Activated naive CD4-positive, alpha-beta T cell treated with Interleukin-2 at 50 U/mL for 16 hours (primary cell): ENCODE data around the gene CDK3.
"Not testable (repeated sequence)": the region's sequence is repeated elsewhere in the genome, so short reads cannot be mapped to it uniquely, and the experiment has no call there.

Experiments used
- DNase-seq: peaks from one replicate; pipeline ENCODE4 v3.0.0-alpha.2; 2020

CDK3 gene

DNA sequence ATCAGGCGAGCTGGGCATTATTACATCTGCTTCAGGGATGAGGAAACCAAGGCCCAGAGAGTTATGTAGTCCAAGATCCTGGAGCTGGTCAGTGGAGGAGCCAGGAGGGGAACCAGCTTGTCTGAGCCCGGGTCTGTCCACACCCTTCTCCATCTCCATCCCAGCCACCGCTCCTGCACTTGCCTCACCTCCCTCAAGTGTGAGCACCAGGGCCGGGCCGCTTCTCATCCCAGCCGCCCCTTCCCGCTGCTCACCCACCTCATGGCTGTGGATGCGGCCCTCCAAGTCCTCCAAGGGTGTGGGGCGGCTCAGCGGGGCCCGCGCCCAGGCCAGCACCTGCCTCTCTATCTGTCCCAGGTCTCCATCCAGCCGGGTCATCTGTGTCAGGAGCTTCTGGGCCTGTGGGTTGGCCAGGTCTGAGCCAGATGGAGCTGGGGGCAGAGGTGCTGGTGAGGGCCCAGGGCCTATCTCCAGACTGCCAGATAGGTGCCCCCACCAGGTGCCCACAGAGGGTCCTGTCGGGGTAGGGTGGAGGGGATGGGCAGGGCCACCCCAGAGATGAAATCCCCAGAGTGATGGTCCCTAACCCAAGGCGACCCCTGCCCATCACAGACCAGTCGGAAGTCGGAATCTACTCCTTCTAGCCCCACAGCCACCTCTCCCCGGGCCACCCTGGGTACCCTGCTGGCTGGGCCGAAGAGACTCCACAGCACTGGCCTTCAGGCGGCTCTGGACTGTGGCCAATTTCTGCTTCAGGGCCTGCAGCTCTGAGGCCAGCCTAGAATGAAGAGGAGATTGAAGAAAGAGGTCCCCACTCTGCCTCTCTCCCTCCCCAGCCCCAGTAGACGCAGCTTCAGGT lies 17.1 kb downstream of the CDK3 start:
- no peak for DNase-seq

DNA sequence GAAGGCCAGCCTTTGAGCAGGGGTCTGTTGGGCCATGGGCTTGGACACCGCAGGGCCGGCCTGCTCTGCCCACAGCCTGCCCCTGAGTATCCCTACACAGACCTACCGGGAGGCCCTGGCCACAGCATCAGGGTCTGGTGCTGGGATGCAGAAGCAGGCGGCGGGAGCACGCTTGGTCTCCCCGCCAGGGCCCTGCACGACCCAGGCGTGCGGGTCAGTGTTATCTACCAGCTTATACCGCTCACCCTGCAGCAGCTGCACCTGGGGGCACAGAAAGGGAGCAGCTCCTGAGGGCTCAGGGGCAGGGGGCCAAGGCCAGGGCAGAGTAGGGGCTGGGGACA lies 17.7 kb downstream of the CDK3 start:
- no peak for DNase-seq

DNA sequence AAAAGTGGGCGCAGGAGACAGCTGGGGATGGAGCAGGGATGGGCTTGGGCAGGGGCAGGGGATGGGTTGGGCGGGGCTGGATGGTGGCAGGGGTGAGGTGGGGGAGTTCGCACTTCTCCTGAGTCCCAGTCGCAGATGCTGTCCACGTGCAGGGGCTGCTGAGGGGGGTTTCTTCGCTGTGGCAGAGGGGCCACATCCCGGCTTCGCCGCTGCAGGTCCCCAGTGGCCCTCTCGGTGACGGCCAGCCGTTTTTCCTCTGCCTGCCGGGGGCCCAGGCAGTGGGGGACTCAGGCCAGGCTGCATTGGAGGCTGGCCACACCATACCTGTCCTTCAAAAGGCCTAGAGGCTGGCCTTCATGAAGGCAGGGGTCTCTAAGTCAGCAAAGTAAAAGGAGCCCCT lies 18.1 kb downstream of the CDK3 start:
- DNase-seq: no peak

DNA sequence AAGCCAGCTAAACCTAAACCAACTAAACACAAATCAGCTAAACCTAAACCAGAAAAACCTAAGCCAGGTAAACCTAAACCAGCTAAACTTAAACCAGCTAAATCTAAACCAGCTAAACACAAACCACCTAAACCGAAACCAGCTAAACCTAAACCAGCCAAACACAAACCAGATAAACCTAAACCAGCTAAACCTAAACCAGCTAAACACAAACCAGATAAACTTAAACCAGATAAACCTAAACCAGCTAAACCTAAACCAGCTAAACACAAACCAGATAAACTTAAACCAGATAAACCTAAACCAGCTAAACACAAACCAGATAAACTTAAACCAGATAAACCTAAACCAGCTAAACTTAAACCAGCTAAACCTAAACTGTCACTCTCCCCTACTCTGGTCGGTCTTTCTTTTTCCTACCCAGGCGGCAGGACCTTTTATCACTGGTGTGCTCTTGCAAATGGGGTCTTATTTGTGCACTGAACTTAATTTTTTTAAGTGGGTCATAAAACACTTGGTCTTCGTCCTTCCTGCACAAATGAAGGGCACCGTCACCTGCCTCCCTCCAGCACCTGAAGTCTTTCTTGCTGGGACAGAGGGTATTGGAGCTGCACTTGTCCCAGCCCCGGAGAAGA lies 19.3 kb downstream of the CDK3 start:
- no peak for DNase-seq

DNA sequence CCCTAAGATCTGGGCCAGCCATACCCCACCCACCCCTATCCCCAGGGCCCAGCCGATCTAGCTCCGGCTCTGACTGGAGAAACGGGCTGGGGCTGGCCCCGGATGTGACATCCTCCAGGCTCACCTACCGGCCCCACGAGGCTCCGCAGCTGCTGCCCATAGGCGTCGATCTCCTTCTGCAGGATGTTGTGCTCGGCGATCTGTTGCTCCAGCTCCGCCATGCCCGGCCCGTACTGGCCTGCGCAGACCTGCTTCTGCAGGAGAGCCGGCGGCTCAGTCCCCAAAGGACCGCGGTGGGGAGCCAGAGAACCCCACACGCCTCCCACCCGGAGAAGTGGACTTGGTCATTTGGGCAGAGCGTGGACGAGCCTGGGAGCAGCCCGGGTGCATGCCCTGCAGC lies 21.6 kb downstream of the CDK3 start:
- no peak for DNase-seq

DNA sequence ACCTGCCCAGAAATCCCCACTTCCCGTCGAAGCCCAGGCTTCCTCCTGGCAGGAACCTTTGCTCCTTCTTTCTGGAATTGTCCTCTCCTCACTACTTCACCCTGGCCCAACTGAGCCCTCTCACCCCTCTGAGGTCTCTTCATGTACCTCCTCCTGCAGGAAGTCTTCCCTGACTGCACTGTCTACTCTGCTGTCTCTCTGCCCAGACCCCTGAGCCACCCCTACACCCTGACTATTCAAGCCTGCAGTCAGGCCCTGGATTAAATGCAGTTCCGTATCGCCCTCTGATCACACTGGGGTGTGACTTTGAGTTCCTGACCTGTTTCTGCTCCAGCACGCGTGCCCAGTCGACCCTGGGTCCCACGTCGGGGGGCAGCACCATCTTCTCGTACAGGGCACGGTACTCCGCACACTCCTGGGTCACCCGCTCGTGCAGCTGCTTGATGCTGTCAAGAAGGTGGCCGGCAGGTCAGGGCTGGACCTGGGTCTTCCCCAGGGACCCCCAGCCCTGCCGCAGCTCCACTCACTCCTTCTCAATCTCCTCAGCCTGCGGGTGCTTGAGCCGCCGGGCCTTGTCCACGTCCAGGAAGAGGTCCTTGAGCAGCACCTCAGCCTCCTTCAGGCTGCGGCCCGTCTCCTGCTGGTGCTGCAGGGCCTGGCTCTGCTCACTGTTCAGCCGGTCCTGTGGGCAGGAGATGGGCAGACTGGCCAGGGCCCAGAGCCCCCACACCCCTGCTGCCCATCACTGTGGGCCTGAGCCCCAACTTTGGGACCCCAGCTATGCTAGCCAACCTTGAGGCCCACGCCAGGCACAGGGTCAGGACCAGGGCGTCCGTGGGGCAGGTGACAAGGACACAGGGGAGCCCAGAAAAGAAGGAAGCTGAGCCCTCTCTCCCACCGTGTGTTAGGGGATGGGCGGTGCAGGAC lies 22.6 kb downstream of the CDK3 start:
- DNase-seq: no peak

DNA sequence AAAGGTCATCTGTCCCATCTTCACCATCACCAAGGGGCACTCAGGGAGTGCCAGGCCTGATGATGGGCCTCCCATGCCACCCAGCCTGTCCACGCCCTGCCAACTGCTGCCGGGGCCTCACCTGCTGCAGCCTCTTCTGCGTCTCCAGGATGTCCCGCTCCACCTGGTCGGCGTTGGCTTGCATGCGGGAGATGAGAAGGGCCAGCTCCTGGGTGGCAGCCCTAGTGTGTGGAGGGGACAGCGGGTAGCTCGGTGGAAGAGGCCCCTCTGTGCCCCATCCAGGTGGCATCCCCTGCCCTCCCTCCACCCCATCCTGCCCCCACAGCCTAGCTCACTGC lies 23.2 kb downstream of the CDK3 start:
- DNase-seq: no peak

DNA sequence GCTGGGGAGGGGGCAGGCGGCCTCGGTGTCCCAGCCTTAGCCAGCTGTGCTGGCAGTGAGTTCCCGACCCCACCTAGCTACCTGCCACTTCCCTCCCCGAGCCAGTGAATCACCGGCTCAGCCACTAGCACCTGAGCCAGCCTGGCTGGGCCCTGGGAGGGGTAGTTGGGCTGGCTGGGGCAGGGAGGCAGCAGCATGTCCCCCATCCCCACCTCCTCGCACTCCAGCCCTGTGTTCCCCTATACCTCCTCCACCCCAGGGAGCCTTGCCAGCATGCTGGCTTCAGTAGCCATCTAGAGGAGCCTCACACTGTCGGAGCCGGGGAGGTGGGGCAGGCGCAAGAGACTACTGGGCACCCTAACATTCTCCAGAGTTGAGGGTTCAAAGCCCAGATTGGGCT lies 23.7 kb downstream of the CDK3 start:
- no peak for DNase-seq

DNA sequence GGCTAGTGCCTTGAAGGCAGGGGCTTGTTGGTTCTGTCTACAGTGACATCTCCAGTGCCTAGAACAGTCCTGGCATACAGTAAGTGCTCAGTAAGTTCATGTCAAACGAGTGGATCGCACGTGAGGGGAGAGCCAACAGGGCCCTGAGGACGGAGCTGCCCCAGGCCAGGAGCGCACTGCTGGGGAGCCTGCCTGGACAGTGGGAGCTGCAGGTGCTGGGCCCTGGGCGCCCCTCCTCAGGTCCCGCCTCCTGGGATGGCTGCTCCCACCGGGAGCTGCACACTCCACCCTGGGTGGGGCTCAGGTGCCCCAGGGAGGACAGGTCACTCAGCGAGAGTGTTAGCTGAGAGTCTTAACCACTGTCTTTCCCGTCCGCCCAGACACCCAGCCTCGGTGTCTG lies 24.6 kb downstream of the CDK3 start:
- no peak for DNase-seq

DNA sequence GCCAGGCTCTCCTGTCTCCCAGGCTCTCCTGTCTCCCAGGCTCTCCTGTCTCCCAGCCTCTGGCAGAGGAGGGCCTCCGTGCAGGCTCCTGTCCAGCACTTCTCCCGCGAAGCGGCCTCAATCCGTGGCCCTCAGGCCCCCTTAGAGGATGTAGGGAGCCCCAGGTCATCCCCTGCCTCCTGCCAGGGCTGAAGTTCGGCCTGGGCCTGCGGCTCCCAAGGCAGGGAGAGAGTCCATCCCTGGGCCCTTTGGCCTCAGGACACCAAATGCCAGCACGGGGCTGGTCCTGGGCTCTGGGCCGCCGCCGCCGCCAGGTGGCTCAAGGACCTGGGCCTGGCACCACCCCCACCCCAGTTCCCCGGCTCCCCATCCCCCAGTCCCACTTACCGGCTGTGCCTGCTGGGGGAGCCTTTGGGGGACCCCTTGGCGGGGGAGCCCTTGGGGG lies 26.1 kb downstream of the CDK3 start:
- DNase-seq: no peak

DNA sequence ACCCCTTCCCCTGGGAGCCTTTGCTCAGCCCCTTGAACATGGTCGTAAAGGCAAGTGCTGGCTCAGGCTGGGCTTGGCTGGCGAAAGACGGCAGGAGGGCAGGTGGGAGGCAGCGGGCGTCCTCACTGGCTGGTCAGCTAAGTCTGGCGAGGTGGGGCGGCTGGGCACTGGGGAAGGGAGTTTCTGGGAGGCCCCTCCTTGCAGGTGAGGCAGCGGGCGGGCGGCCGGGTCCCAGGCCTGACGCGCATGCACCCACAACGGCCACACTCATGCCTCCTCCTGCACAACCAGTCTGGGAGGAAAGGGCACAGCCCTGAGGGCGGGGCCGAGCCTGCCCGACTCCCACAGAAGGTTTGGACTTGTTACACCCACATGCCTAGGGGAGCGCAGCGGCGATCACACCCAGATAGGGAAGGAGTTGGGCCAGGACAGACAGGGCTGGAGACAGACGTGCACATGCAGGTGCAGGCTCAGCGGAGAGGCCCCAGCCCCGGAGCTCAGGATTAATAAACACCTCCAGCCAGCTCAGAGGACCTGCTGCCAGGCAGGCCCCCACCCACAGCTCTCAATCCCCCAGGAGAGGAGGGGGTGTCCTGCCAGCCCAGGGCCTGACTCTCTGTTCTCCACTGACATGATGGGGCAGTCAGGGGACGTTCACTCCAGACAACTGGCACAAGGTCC lies 26.6 kb downstream of the CDK3 start, which contains the start of gene EVPL:
EVPL (minus strand) TSS at position 148 of the 681 bp plus-strand sequence; CDS start at position 40, 108 bp downstream.
- no peak for DNase-seq

DNA sequence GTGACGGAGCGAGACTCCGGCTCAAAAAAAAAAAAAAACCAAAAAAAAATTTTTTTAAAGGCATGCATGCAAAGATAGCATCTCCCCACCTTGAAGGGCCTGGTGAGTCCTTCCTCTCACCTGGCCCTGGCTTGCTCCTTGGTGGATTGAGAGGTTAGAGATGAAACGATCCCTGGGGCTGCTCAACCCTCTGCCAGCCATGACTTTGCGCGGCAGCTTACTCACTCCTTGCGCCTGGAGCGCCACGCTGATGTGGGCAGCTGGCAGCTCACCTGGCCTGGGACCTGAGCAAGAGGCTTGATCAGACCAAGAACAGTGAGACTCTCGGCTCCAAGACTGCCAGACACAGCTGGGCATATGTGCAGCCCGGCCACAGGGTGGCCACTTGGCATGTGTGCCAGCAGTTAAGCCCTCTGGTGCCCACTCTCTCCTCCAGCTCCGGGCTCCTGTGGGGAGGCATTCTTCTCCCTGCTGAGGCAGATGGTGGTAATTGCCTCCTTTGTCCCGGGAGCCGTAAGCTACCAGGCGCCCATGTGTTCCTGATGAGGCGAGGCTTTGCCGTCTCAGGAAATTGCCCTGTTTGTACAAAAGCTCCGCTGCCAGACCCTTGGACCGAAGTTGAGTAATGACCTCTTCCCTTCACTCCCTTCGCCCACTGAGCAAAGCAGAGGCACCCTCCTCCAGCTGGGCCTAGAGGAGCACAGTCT lies 31.6 kb downstream of the CDK3 start:
- no peak for DNase-seq

DNA sequence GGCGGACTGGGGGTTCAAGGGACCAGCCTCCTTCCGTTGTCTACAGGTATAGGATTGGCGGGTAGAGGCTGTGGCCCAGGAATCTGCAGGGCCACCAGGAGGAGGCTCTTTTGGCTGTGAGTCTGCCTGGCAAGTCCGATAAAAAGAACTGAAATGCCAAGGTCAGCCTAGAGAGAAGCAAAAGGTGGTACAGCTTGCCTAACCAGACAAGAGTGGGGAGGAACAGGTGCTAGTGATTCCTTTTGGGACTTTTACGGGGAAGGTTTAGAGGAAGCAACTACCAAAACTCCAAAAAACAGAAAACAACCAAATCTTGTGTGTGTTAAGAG lies 32.1 kb downstream of the CDK3 start:
- DNase-seq: no peak

DNA sequence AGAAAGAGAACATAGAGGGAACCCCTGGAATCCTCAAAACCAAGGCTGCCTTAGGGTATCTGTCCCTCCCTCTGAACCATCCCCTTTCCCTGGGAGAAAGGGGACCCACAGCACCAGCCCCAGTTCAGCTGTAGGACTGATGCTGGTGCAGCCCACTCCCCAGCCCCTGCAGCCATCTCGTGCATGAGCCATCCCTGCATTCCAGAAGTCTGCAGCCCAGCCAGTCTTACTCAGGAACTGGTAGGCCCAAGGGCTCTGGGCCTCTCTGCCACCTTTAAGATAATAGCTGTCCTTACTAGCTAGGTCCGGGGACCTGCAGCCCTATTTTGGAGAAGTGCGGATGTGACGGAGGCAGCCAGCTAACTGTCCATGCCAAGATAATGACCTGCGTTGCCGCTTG lies 32.5 kb downstream of the CDK3 start:
- no peak for DNase-seq

DNA sequence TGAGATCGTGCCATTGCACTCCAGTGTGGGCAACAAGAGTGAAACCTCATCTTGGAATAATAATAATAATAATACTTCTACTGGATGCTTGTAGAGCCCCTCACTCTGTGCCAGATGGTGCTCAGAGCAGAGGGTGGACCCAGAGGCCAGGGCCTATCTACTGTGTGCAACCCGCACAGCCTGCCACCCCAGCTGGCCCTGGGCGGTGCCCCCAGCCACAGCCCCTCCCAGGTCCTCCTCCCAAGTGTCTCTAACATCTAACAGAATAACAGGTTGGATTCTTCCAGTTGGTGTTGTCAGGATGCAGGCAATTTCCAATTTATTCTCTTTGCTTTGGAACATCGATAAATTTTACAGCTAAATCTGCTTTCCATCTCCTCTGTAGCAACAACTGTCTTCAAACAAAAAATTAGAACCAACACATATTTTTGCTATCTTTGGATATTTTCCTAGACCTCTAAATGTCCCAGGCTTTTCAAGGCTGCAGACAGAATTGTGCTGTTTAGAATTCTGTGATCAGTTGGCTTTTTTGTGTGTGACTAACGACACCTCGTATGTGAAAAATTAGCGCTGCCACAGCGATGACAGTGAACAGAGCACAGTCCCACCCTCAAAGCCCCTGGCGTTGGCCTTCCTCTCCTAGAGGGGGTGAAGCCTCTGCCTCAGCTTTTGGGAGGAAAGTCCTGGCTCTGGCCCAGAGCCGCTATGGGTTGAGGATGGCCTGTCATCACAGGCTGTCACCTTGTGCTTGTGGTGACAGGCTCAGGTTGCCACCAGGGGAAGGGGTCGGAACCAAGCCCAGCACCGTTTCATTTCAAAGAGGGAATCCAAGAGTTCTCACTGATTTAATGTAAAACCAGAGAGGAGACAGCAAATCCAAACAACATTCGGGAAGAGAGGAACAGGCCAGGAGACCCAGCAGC lies 34.0 kb downstream of the CDK3 start:
- DNase-seq: no peak

DNA sequence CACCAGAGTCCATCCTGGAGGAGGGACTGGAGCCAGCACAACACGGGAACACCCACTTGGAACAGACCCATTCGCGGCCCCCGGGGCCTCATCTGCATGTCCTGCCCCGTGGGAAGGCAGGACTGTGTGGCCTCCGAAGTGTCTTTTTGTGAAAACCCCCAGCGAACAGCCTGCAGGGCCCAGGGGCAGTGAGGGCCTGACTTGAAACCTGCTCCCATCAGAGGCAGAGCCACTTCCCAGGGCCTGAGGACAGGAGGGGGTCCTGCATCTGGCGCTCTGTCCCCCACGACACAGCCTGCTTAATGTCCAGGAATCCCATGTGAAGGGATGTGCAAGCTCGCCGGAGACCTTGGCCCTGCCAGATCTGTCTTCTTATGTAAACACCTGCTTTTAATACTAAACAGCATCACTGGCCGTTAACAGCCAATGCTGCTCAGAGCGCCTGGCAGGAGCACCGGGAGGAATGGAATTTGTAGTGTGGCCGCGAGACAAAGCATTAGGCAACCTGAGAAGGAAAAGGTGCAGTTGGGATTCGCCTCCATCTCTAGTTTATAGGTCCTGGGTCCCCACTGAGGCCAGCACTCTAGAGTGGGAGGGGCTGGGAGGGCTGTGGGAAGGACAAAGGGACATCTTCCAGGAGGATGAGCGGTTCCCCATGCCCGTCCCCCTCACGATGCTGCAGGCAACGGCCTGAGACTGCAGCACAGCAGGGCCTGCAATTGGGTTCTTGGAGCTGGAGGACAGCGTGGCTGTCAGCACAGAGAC lies 36.0 kb downstream of the CDK3 start:
- DNase-seq: no peak

DNA sequence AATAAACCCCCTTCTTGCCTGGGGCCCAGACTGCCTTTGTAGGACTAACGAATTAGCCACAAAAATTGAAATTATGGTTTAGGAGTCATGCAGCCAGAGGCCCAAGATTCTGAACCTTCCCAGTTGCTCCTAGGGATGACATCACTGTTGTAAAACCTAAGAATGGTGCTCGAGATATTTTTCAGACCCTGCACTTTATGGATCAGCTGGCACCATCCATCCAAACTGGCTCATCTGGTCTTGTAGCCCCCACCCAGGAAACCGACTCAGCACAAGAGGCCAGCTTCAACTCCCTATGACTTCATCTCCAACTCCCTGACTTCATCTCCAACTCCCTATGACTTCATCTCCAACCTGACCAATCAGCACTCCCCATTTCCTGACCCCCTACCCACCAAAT lies 37.4 kb downstream of the CDK3 start:
- no peak for DNase-seq

DNA sequence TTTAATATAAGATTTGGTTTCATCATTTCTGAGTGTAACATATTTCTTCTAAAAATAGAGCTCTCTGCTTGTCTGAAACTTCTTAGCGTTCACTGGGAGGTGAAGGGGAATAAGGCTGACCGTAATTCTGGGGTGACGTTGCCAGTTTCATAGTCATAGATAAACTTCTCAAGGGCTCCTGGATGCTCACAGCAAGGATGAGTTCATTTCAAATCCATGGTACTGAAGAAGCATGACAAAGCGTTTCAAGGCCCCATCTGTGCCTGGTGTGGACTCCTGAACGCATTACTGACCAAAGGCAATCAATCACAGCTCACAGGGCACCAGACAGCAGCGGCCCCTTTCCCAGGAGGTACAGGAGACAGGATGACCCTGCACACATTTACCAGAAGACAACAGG lies 38.5 kb downstream of the CDK3 start:
- DNase-seq: no peak

DNA sequence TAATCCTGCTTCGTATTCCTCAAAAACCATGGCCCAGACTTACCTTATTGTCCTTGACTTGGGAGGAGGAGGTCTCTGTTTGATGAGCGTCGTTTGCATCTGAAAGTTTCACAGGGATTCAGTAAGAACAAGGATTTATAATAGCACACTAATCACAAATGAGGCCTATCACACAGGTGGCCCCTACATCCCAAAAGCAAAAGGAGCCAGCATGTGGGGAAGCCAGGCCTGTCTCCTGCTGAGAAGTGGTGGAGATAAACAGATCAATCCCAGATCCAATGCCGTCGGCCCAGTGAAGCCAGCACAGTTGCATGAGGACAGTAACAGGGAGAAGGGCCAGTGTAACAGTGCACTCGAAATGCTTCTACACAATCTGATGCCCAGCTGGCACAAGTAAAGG lies 39.7 kb downstream of the CDK3 start:
- no peak for DNase-seq

DNA sequence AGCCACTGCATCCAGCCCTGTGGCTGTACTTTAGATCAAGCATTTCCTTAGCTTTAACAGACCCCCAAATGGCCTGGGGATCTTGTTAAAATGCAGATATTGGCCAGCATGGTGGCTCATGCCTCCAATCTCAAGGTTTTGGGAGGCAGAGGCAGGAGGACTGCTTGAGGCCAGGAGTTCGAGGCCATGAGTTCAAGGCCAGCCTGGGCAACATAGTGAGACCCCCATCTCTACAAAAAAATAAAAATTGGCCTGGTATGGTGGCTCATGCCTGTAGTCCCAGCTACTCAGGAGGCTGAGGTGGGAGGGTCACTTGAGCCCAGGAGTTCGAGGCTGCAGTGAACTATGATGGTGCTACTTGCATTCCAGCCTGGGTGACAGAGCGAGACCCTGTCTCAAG lies 42.2 kb downstream of the CDK3 start:
- not testable (repeated sequence) for DNase-seq
